SH-SY5Y (cell line): Measurements from ENCODE around the gene SERPINA12.

ENCODE experiments used
- GATA2 ChIP-seq: IDR thresholded peaks from 2 replicates; pipeline ENCODE4 v1.6.1; 2011; ENCODE audit warnings: mild to moderate bottlenecking, low read depth, low read length
- GATA3 ChIP-seq: IDR thresholded peaks from 2 replicates; pipeline ENCODE4 v1.6.1; 2011; ENCODE audit warnings: low read depth, mild to moderate bottlenecking, low read length, moderate library complexity

DNA sequence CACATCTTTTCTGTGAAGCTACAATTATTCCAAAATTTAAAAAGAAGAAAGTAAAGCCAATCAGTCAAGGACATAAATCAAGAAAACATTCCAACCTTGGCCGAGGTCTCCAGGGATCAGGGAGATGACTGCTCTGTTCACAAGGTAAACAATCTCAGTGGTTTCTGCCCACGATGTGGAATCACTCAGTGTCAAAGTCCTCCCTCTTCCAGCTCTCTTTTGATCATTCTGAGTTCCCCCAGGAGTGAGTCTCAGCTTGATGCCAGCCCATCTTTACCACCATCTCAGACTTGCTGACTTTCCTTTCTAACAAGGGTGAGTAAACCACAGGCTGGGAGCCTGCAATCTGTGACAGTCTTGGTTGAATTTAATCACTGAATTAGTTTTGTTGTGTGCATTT, 28.5 kb downstream of the SERPINA12 start:
- no peak for TF ChIP-seq GATA3
- no peak for TF ChIP-seq GATA2
